ENCODE results near the gene TPCN2. TPM values are rescaled to one million over a fixed set of nuclear protein-coding genes. Genes with fewer than 3 reads are reported as not detected.
"Not testable (repeated sequence)": the region's sequence is repeated elsewhere in the genome, so short reads cannot be mapped to it uniquely, and the experiment has no call there.

TPCN2 gene
- total RNA-seq, 1 donor from 2014 or later = 6.2 TPM

GRCh38 chr11:69075421-69076128 is 26.8 kb downstream of the TPCN2 start:
- DNase-seq (ENCODE audit: low read depth in 2 of 2) = no peak

GRCh38 chr11:69076129-69076791 is 27.5 kb downstream of the TPCN2 start:
- no peak for DNase-seq (ENCODE audit: low read depth in 2 of 2)

GRCh38 chr11:69076977-69077376 is 28.2 kb downstream of the TPCN2 start:
- not testable (repeated sequence) for DNase-seq (ENCODE audit: low read depth in 2 of 2)

- no peak for DNase-seq (ENCODE audit: low read depth in 2 of 2)
These were observed 29.8 kb downstream of the TPCN2 start for GRCh38 chr11:69078508-69078907.

GRCh38 chr11:69078930-69079605 is 30.3 kb downstream of the TPCN2 start:
- DNase-seq (ENCODE audit: low read depth in 2 of 2) = no peak

- DNase-seq (ENCODE audit: low read depth in 2 of 2) = no peak
These were observed 31.0 kb downstream of the TPCN2 start for GRCh38 chr11:69079661-69080256.

GRCh38 chr11:69080257-69080995 is 31.7 kb downstream of the TPCN2 start:
- DNase-seq (ENCODE audit: low read depth in 2 of 2) = peak in 1 of 2 donors; percentile 10

GRCh38 chr11:69081180-69081579 is 32.4 kb downstream of the TPCN2 start:
- DNase-seq (ENCODE audit: low read depth in 2 of 2) = no peak

GRCh38 chr11:69083531-69084247 is 35.0 kb downstream of the TPCN2 start:
- no peak for DNase-seq (ENCODE audit: low read depth in 2 of 2)

- no peak for DNase-seq (ENCODE audit: low read depth in 2 of 2)
These were observed 35.6 kb downstream of the TPCN2 start for GRCh38 chr11:69084371-69084770.

GRCh38 chr11:69085490-69086095 is 36.9 kb downstream of the TPCN2 start:
- DNase-seq (ENCODE audit: low read depth in 2 of 2) = no peak

GRCh38 chr11:69086152-69087132 is 37.7 kb downstream of the TPCN2 start:
- peak in 1 of 2 donors; percentile 14 for DNase-seq (ENCODE audit: low read depth in 2 of 2)

GRCh38 chr11:69087133-69087524 is 38.4 kb downstream of the TPCN2 start:
- no peak for DNase-seq (ENCODE audit: low read depth in 2 of 2)

GRCh38 chr11:69087811-69088210 is 39.1 kb downstream of the TPCN2 start:
- DNase-seq (ENCODE audit: low read depth in 2 of 2) = no peak

GRCh38 chr11:69088676-69089146 is 40.0 kb downstream of the TPCN2 start:
- peak; percentile 74 to 89 for DNase-seq (ENCODE audit: low read depth in 2 of 2)

- DNase-seq (ENCODE audit: low read depth in 2 of 2) = peak in 1 of 2 donors; percentile 73
These were observed 40.5 kb downstream of the TPCN2 start for GRCh38 chr11:69089258-69089657.

GRCh38 chr11:69091638-69092165 is 43.0 kb downstream of the TPCN2 start:
- DNase-seq (ENCODE audit: low read depth in 2 of 2) = no peak

GRCh38 chr11:69092263-69092662 is 43.5 kb downstream of the TPCN2 start:
- DNase-seq (ENCODE audit: low read depth in 2 of 2) = no peak

- no peak for DNase-seq (ENCODE audit: low read depth in 2 of 2)
These were observed 44.4 kb downstream of the TPCN2 start for GRCh38 chr11:69093106-69093505.

All from lung microvascular endothelial cell (primary cell).